H9 (cell line): ENCODE measurements around the gene MICU1. TPM values are rescaled to one million over a fixed set of nuclear protein-coding genes. Genes with fewer than 3 reads are reported as not detected.

ENCODE experiments used
- DNase-seq: peaks from one replicate; pipeline ENCODE4 v3.0.0-alpha.2; 2017
- H2AFZ ChIP-seq: one replicate; pipeline ENCODE4 v1.6.1; 2013; ENCODE audit warnings: mild to moderate bottlenecking, low read length, control low read depth, moderate library complexity
- H2AK5ac ChIP-seq: 2 replicates; pipeline ENCODE4 v1.6.1; 2013; ENCODE audit warnings: low read length, control low read depth, mixed read lengths; ENCODE audit not compliant: insufficient read length
- H2BK120ac ChIP-seq: one replicate; pipeline ENCODE4 v1.6.1; 2013; ENCODE audit warnings: low read depth, mild to moderate bottlenecking, low read length, control low read depth, inconsistent platforms; ENCODE audit not compliant: poor library complexity, severe bottlenecking
- H2BK12ac ChIP-seq: 2 replicates; pipeline ENCODE4 v1.6.1; 2013; ENCODE audit warnings: low read length, control low read depth, mixed read lengths, low read depth; ENCODE audit not compliant: insufficient read length
- H2BK15ac ChIP-seq: 2 replicates; pipeline ENCODE4 v1.6.1; 2013; ENCODE audit warnings: low read depth, low read length, control low read depth
- H2BK20ac ChIP-seq: one replicate; pipeline ENCODE4 v1.6.1; 2013; ENCODE audit warnings: low read depth, mild to moderate bottlenecking, low read length, control low read depth, inconsistent platforms; ENCODE audit not compliant: poor library complexity, severe bottlenecking
- H2BK5ac ChIP-seq: 2 replicates; pipeline ENCODE4 v1.6.1; 2013; ENCODE audit warnings: low read length, control low read depth, mixed read lengths; ENCODE audit not compliant: insufficient read length
- H3K14ac ChIP-seq: 2 replicates; pipeline ENCODE4 v1.6.1; 2013; ENCODE audit warnings: low read length, control low read depth; ENCODE audit not compliant: insufficient read depth
- H3K18ac ChIP-seq: 2 replicates; pipeline ENCODE4 v1.6.1; 2013; ENCODE audit warnings: low read depth, mild to moderate bottlenecking, mixed read lengths, low read length, control low read depth; ENCODE audit not compliant: insufficient read length
- H3K23ac ChIP-seq: 2 replicates; pipeline ENCODE4 v1.6.1; 2013; ENCODE audit warnings: low read length, control low read depth, mixed read lengths, low read depth; ENCODE audit not compliant: insufficient read length
- H3K23me2 ChIP-seq: 2 replicates; pipeline ENCODE4 v1.6.1; 2013; ENCODE audit warnings: low read depth, mild to moderate bottlenecking, mixed read lengths, low read length, control low read depth; ENCODE audit not compliant: insufficient read length, poor library complexity, severe bottlenecking
- H3K27ac ChIP-seq: 2 replicates; pipeline ENCODE4 v1.5.1; 2013; ENCODE audit warnings: low read length, control low read depth, mixed read lengths, low read depth; ENCODE audit not compliant: insufficient read length
- H3K27me3 ChIP-seq: 2 replicates; pipeline ENCODE4 v1.6.1; 2013; ENCODE audit warnings: low read length, control low read depth, inconsistent platforms; ENCODE audit not compliant: insufficient read depth
- H3K4ac ChIP-seq: 2 replicates; pipeline ENCODE4 v1.6.1; 2013; ENCODE audit warnings: low read depth, mild to moderate bottlenecking, control low read depth, inconsistent platforms, low read length, moderate library complexity
- H3K4me1 ChIP-seq: 2 replicates; pipeline ENCODE4 v1.6.1; 2013; ENCODE audit warnings: low read length, control low read depth, inconsistent platforms; ENCODE audit not compliant: insufficient read depth
- H3K4me2 ChIP-seq: 2 replicates; pipeline ENCODE4 v1.6.1; 2013; ENCODE audit warnings: low read length, control low read depth, mixed read lengths; ENCODE audit not compliant: insufficient read length, insufficient read depth
- H3K56ac ChIP-seq: 2 replicates; pipeline ENCODE4 v1.6.1; 2013; ENCODE audit warnings: low read depth, mild to moderate bottlenecking, mixed read lengths, low read length, control low read depth; ENCODE audit not compliant: insufficient read length
- H3K79me1 ChIP-seq: 2 replicates; pipeline ENCODE4 v1.6.1; 2013; ENCODE audit warnings: low read depth, mild to moderate bottlenecking, moderate library complexity, low read length, control low read depth, inconsistent platforms; ENCODE audit not compliant: insufficient read depth, poor library complexity, severe bottlenecking
- H3K79me2 ChIP-seq: 2 replicates; pipeline ENCODE4 v1.6.1; 2013; ENCODE audit warnings: low read length, control low read depth, inconsistent platforms; ENCODE audit not compliant: insufficient read depth
- H3K9ac ChIP-seq: 2 replicates; pipeline ENCODE4 v1.6.1; 2013; ENCODE audit warnings: low read length, control low read depth, mixed read lengths; ENCODE audit not compliant: insufficient read length; ENCODE audit errors: extremely low read depth
- H3K9me3 ChIP-seq: one replicate; pipeline ENCODE4 v1.6.1; 2013; ENCODE audit warnings: low read depth, low read length, inconsistent platforms; ENCODE audit not compliant: control insufficient read depth
- H3T11ph ChIP-seq: one replicate; pipeline ENCODE4 v1.6.1; 2013; ENCODE audit warnings: mild to moderate bottlenecking, low read length, control low read depth, inconsistent platforms
- H4K20me1 ChIP-seq: one replicate; pipeline ENCODE4 v1.6.1; 2013; ENCODE audit not compliant: control insufficient read depth, insufficient read length, insufficient read depth
- H4K5ac ChIP-seq: 2 replicates; pipeline ENCODE4 v1.6.1; 2013; ENCODE audit warnings: low read depth, mild to moderate bottlenecking, mixed read lengths, low read length, control low read depth; ENCODE audit not compliant: insufficient read length
- H4K8ac ChIP-seq: replicated peaks from 2 replicates; pipeline ENCODE4 v1.6.1; 2013; ENCODE audit warnings: low read length, control low read depth, mixed read lengths, low read depth; ENCODE audit not compliant: insufficient read length
- H4K91ac ChIP-seq: 2 replicates; pipeline ENCODE4 v1.6.1; 2013; ENCODE audit warnings: low read depth, mild to moderate bottlenecking, moderate library complexity, mixed read lengths, low read length, control low read depth; ENCODE audit not compliant: insufficient read length
- H3K27ac Mint-ChIP-seq, 3 experiments: 2 replicates in 2 of 3; 3 replicates in 1 of 3; pipeline ENCODE4 v1.8.0; 2020 to 2021; ENCODE audit warnings: mixed read lengths in 3 of 3, mild to moderate bottlenecking in 1 of 3, moderate library complexity in 1 of 3
- H3K27me3 Mint-ChIP-seq: 2 replicates; pipeline ENCODE4 v1.8.0; 2021; ENCODE audit warnings: low read depth, mild to moderate bottlenecking, moderate library complexity, mixed read lengths
- H3K36me3 Mint-ChIP-seq, 3 experiments: 2 replicates in 2 of 3; 3 replicates in 1 of 3; pipeline ENCODE4 v1.8.0; 2020 to 2021; ENCODE audit warnings: low read depth in 3 of 3, mixed read lengths in 3 of 3; ENCODE audit not compliant: insufficient read depth in 1 of 3
- H3K4me1 Mint-ChIP-seq, 2 experiments: 2 replicates each; pipeline ENCODE4 v1.8.0; 2020; ENCODE audit warnings: mixed read lengths in 2 of 2
- H3K4me3 Mint-ChIP-seq, 2 experiments: 2 replicates in 1 of 2; 3 replicates in 1 of 2; pipeline ENCODE4 v1.8.0; 2020 to 2021; ENCODE audit warnings: mild to moderate bottlenecking in 2 of 2, mixed read lengths in 2 of 2, moderate library complexity in 1 of 2
- H3K9me3 Mint-ChIP-seq, 2 experiments: 2 replicates in 1 of 2; 3 replicates in 1 of 2; pipeline ENCODE4 v1.8.0; 2020; ENCODE audit warnings: mild to moderate bottlenecking in 2 of 2, mixed read lengths in 2 of 2, moderate library complexity in 1 of 2
- CTCF ChIP-seq: fragments of 200-600 bp; sonication (generic); conservative IDR thresholded peaks from 3 replicates; pipeline ENCODE4 v1.8.0; 2021; ENCODE audit warnings: antibody characterized with exemption, mild to moderate bottlenecking
- WGBS: extraction: QIAGEN DNeasy Blood & Tissue Kit; methylation state at CpG from one replicate; pipeline ENCODE4 v1.1.7; 2013; ENCODE audit warnings: missing lambda C conversion rate, low lambda C conversion rate, mixed read lengths; ENCODE audit not compliant: insufficient read length; ENCODE audit errors: extremely low coverage; 5-methylcytosine and 5-hydroxymethylcytosine counted together
- total RNA-seq: library from RNA; stranded (reverse); gene quantifications from 2 replicates; pipeline ENCODE4 v1.2.1, GENCODE V29; 2021

The MICU1 gene
- total RNA-seq, 1 experiment from 2014 or later: 33.2 TPM

- Histone ChIP-seq H3K14ac (no peak overlapping the region), H3T11ph (no peak overlapping the region), H3K9me3 (no peaks in the 10 kb centered on the region), H3K4me1 (no peaks in the 10 kb centered on the region), H3K23ac (no peak overlapping the region), H2AK5ac (no peak overlapping the region), H3K27ac (no peak overlapping the region), H4K5ac (no peak overlapping the region), H2BK15ac (no peak overlapping the region), H3K27me3 (no peaks in the 10 kb centered on the region), H3K79me2 (no peaks in the 10 kb centered on the region), H3K79me1 (no peaks in the 10 kb centered on the region), H4K20me1 (no peaks in the 10 kb centered on the region), H2BK12ac (no peak overlapping the region), H3K56ac (no peak overlapping the region), H3K4ac (no peak overlapping the region), H2BK20ac (no peak overlapping the region), H4K91ac (no peak overlapping the region), H2BK120ac (no peak overlapping the region), H3K23me2 (no peaks in the 10 kb centered on the region), H4K8ac (no peak overlapping the region), H3K4me2 (no peak overlapping the region), H3K9ac (no peak overlapping the region), H2BK5ac (no peak overlapping the region), H3K18ac (no peak overlapping the region), H2AFZ (no peak overlapping the region)
- no peaks in the 10 kb centered on the region for H3K9me3 Mint-ChIP-seq
- no peak overlapping the region for H3K4me3 Mint-ChIP-seq
- peak overlapping the region in 1 of 3 experiments; percentile 58; a peak in 1 of 7 replicates for H3K27ac Mint-ChIP-seq
- TF ChIP-seq CTCF: no peak
- no peaks in the 10 kb centered on the region for H3K36me3 Mint-ChIP-seq
- H3K4me1 Mint-ChIP-seq: peaks cover 5 to 8% of the 10 kb centered on the region in 2 experiments
- WGBS: no CpG with 5 or more reads among the region's 3 CpGs
- no peak for DNase-seq
- no peaks in the 10 kb centered on the region for H3K27me3 Mint-ChIP-seq
Measured at GRCh38 chr10:72484521-72484920, 141.4 kb downstream of the MICU1 start.
